ENCODE measurements around the gene GLT8D1.

GLT8D1 gene

GRCh38 chr3:52714335-52715302, 9.0 kb upstream of the GLT8D1 start:
- in situ Hi-C loops (cut with MboI; ENCODE audit: low sequenced_read_pairs): no loop called here

- in situ Hi-C loops (cut with MboI; ENCODE audit: low sequenced_read_pairs): no loop called here
Measured at GRCh38 chr3:52712291-52713212, 7.0 kb upstream of the GLT8D1 start.

DNA sequence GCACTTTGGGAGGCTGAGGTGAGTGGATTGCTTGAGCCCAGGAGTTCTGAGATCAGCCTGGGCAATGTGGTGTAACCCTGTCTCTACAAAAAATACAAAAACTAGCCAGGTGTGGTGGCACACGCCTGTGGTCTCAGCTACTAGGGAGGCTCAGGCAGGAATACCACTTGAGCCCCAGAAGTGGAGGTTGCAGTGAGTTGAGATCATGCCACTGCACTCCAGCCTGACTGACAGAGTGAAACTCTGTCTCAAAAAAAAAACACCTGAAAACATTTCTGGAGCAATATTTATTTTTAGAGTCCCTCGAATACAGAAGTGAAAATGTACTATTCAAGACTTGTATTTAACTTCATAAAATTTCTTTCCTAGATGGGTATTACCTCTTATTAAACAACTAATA, 4.9 kb upstream of the GLT8D1 start:
- in situ Hi-C loops (cut with MboI; ENCODE audit: low sequenced_read_pairs): no loop called here

GRCh38 chr3:52707585-52707984, 2.0 kb upstream of the GLT8D1 start:
- in situ Hi-C loops (cut with MboI; ENCODE audit: low sequenced_read_pairs): no loop called here

DNA sequence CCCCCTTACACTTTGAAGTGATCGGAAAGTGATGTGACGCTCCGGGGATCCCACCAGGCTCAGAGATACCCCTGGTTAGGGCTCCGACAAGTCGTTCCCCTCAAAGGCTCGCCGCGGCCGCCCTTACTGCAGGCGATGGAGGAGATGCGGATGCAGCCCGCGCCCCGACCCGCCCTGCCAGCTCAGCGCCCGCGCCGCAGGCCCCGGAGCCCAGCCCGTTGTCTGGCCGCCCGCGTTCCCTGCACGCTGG, 228 bp downstream of the GLT8D1 start:
- in situ Hi-C loops (cut with MboI; ENCODE audit: low sequenced_read_pairs): no loop called here

- in situ Hi-C loops (cut with MboI; ENCODE audit: low sequenced_read_pairs): no loop called here
Measured at GRCh38 chr3:52704611-52705437, 767 bp downstream of the GLT8D1 start.

GRCh38 chr3:52703341-52703740, 2.2 kb downstream of the GLT8D1 start:
- in situ Hi-C loops (cut with MboI; ENCODE audit: low sequenced_read_pairs): no loop called here

DNA sequence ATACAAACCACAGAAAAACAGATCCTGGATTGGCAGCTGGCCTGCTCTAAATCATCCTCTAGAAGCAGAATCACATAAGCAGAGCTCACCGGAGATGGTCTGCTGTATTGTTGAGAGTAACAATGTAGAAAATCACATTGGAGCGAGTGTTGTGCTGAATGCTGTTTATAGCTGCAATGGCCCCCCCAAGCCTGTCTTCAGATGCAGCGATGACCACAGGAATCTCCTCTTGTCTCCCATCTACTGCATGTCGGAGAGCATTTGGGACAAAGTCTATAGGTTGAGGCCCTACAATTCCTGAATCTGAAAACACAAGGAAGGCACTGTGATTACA, 8.0 kb downstream of the GLT8D1 start:
- in situ Hi-C loops (cut with MboI; ENCODE audit: low sequenced_read_pairs): no loop called here

DNA sequence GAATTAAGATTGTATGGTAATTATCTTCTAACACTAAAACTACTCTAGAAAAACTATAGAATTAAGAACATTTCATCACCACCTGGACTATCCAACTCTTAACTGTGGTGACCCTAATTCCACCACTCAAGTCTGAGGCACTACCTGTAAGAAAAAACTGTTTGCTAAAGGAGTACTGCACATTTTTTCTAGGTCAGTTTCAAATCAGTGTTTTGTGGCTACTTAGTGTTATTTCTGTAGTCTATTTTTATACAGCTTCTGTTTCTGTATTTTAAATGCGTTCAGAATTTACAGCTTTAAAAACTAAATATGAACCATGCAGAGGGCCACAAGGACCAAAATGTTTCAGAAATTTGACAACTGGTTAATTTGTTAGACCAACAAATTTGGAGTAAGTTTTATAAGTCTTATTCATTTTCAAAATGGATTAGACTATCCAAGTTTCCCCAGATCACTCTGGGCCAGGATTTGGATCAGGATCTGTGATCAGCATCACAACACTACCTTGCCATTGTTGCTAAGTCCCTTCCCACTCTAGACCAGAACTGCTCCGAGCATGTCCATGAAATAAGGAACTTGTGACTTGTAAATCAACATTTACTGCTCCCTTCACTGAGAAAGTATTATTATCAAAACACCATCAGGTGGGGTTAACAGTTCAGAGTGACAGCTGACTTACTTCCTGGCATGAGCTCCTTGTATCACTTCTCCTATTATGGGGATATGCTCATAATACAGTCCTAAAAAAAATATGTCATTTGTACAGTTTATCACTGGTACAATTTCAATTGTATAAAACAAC, 8.6 kb downstream of the GLT8D1 start:
- in situ Hi-C loops (cut with MboI; ENCODE audit: low sequenced_read_pairs): no loop called here

- in situ Hi-C loops (cut with MboI; ENCODE audit: low sequenced_read_pairs): no loop called here
Measured at GRCh38 chr3:52695798-52696671, 9.6 kb downstream of the GLT8D1 start.

GRCh38 chr3:52694528-52695189, 10.9 kb downstream of the GLT8D1 start:
- in situ Hi-C loops (cut with MboI; ENCODE audit: low sequenced_read_pairs): no loop called here

DNA sequence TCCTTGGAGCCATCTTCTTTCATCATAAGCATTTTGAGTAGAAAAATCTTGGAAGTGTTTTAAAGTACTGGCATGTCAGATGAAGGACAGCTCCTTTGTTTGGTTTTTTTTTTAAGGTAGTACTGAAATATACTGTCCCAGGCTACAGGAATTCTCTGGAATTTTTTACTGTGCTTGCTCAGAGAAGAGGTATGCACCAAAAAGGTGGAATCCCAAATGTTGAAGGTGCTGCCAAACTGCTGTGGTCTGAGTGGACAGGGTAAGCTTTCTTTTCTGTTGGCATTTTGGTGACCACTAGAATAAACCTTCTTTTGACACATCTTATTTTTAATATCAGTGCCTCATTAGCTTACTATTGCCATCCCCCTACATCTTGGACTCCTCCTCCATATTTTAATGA, 12.5 kb downstream of the GLT8D1 start:
- in situ Hi-C loops (cut with MboI; ENCODE audit: low sequenced_read_pairs): no loop called here

GRCh38 chr3:52690560-52690959, 15.0 kb downstream of the GLT8D1 start:
- in situ Hi-C loops (cut with MboI; ENCODE audit: low sequenced_read_pairs): no loop called here

GRCh38 chr3:52689151-52689550, 16.4 kb downstream of the GLT8D1 start:
- in situ Hi-C loops (cut with MboI; ENCODE audit: low sequenced_read_pairs): no loop called here

DNA sequence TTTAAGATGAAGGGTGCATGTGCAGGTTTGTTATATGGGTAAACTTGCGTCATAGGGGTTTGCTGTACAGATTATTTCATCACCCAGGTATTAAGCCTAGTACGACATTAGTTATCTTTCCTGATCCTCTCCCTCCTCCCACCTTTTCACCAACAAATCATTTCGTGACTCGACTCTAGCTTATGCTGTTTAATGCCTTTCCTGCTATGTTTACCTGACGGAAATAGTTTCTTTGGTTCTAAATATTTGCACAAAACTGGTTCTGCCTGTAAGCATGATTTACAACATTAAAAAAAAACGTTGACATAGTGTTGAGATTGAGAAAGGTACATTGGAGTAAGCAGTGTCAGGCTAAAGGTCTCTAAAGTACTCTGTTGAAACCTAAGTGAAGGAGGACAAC, 17.3 kb downstream of the GLT8D1 start:
- in situ Hi-C loops (cut with MboI; ENCODE audit: low sequenced_read_pairs): no loop called here

- in situ Hi-C loops (cut with MboI; ENCODE audit: low sequenced_read_pairs): no loop called here
Measured at GRCh38 chr3:52685709-52686691, 19.6 kb downstream of the GLT8D1 start, which contains the start of the genes GNL3 and PBRM1. Gene GNL3, plus strand, starts transcription at chr3:52686032. Its CDS starts 61 bp downstream, at chr3:52686093. Gene PBRM1, minus strand, starts transcription at chr3:52685913.

GRCh38 chr3:52685285-52685708, 20.3 kb downstream of the GLT8D1 start:
- in situ Hi-C loops (cut with MboI; ENCODE audit: low sequenced_read_pairs): no loop called here
